K562 (cell line): ENCODE data around the gene IL15.

Source experiments
- CBFB ChIP-seq: sonication (generic); formaldehyde crosslinking; IDR thresholded peaks from 2 replicates; pipeline ENCODE4 v1.4.0; 2020; ENCODE audit warnings: mild to moderate bottlenecking, missing genetic modification reagents
- CREBBP ChIP-seq: IDR thresholded peaks from one replicate; pipeline ENCODE4 v1.6.1; 2012; ENCODE audit warnings: low read depth, mild to moderate bottlenecking, control low read depth, inconsistent platforms, low read length
- POLR2A ChIP-seq: fragments of 450-650 bp; conservative IDR thresholded peaks from 2 replicates; pipeline ENCODE4 v1.6.1; 2016
- STAG1 ChIP-seq: sonication (generic); formaldehyde crosslinking; IDR thresholded peaks from 2 replicates; pipeline ENCODE4 v1.5.0; 2020; ENCODE audit warnings: missing genetic modification reagents, borderline replicate concordance
- TAF15 ChIP-seq: fragments of 200-400 bp; formaldehyde crosslinking; IDR thresholded peaks from 2 replicates; pipeline ENCODE4 v1.6.1; 2017; ENCODE audit warnings: mild to moderate bottlenecking, low read depth, low read length, moderate library complexity
- TARDBP ChIP-seq: fragments of 450-650 bp; IDR thresholded peaks from 2 replicates; pipeline ENCODE4 v1.6.1; 2016
- TRIM28 ChIP-seq: fragments of 450-650 bp; IDR thresholded peaks from 2 replicates; pipeline ENCODE4 v1.6.1; 2017
- U2AF1 ChIP-seq: fragments of 200-400 bp; formaldehyde crosslinking; optimal IDR thresholded peaks from 2 replicates; pipeline ENCODE3; 2017; ENCODE audit warnings: mild to moderate bottlenecking, low read depth, low read length, moderate library complexity
- ZNF253 ChIP-seq: fragments of 250-450 bp; sonication (Bioruptor Pico); conservative IDR thresholded peaks from 2 replicates; pipeline ENCODE4 v1.6.1; 2021; ENCODE audit warnings: mild to moderate bottlenecking
- ZNF551 ChIP-seq: fragments of 250-450 bp; sonication (Bioruptor Pico); IDR thresholded peaks from 2 replicates; pipeline ENCODE4 v1.5.0; 2021; ENCODE audit warnings: mild to moderate bottlenecking, moderate library complexity
- TF ChIP-seq, protein P1 (sequence below), 3 experiments: IDR thresholded peaks in 2 of 3; conservative IDR thresholded peaks in 1 of 3; 2 replicates each; pipeline ENCODE4 v1.5.1; 2011 to 2012; ENCODE audit warnings: low read length in 3 of 3, mild to moderate bottlenecking in 3 of 3, control low read depth in 2 of 3, improper control_type of control experiment in 1 of 3, inconsistent platforms in 1 of 3, low read depth in 1 of 3, mixed read lengths in 1 of 3, moderate library complexity in 1 of 3; ENCODE audit not compliant: insufficient read depth in 2 of 3
- TF ChIP-seq, protein P2 (sequence below): sonication (generic); formaldehyde crosslinking; IDR thresholded peaks from 2 replicates; pipeline ENCODE4 v1.8.0; 2022; ENCODE audit warnings: mild to moderate bottlenecking, missing genetic modification reagents
- TF ChIP-seq, protein P3 (sequence below): fragments of 450-650 bp; IDR thresholded peaks from 2 replicates; pipeline ENCODE4 v1.6.1; 2016; ENCODE audit warnings: borderline replicate concordance

DNA sequence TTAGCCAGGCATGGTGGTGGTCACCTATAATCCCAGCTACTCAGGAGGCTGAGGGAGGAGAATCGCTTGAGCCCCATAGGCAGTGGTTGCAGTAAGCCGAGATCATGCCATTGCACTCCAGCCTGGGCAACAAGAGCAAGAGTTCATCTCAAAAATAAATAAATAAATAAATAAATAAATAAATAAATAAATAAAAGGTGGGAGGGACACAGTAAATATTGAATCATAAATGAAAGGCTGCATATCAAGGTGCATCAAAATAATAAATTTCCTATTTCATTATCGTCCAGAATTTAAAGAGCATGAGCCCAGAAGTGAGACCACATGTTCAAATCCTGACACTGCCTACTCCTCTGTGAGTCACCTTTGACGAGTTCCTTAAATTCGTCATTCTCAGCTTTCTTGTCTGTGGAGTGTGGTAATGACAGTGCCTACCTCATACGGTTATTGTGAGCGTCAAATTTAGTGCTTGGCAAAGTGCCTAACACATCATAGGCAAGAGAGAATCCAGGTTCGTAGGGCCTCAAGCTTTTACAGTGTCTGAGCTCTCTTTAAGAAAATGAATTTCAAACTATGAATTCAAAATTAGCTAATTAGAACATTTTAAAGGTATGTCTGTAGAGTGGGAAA lies 49.9 kb downstream of the IL15 start:
- TF ChIP-seq, protein P1, sequence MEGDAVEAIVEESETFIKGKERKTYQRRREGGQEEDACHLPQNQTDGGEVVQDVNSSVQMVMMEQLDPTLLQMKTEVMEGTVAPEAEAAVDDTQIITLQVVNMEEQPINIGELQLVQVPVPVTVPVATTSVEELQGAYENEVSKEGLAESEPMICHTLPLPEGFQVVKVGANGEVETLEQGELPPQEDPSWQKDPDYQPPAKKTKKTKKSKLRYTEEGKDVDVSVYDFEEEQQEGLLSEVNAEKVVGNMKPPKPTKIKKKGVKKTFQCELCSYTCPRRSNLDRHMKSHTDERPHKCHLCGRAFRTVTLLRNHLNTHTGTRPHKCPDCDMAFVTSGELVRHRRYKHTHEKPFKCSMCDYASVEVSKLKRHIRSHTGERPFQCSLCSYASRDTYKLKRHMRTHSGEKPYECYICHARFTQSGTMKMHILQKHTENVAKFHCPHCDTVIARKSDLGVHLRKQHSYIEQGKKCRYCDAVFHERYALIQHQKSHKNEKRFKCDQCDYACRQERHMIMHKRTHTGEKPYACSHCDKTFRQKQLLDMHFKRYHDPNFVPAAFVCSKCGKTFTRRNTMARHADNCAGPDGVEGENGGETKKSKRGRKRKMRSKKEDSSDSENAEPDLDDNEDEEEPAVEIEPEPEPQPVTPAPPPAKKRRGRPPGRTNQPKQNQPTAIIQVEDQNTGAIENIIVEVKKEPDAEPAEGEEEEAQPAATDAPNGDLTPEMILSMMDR (IDR thresholded peaks at IDR 0.05 in 2 of 3, conservative IDR thresholded peaks at IDR 0.05 in 1 of 3; ENCODE audit: insufficient read depth in 2 of 3, low read depth in 1 of 3, low read length in 3 of 3) = no peak
- TF ChIP-seq U2AF1 (no peak), STAG1 (CRISPR knock-in tag) (no peak), TRIM28 (no peak), POLR2A (no peak), ZNF551 (CRISPR knock-in tag) (no peak), CBFB (no peak), CREBBP (no peak), ZNF253 (CRISPR knock-in tag) (no peak), TARDBP (no peak), TAF15 (no peak)
- TF ChIP-seq, protein P2, sequence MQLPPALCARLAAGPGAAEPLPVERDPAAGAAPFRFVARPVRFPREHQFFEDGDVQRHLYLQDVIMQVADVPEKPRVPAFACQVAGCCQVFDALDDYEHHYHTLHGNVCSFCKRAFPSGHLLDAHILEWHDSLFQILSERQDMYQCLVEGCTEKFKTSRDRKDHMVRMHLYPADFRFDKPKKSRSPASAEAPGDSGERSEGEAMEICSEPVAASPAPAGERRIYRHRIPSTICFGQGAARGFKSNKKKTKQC = no peak
- TF ChIP-seq, protein P3, sequence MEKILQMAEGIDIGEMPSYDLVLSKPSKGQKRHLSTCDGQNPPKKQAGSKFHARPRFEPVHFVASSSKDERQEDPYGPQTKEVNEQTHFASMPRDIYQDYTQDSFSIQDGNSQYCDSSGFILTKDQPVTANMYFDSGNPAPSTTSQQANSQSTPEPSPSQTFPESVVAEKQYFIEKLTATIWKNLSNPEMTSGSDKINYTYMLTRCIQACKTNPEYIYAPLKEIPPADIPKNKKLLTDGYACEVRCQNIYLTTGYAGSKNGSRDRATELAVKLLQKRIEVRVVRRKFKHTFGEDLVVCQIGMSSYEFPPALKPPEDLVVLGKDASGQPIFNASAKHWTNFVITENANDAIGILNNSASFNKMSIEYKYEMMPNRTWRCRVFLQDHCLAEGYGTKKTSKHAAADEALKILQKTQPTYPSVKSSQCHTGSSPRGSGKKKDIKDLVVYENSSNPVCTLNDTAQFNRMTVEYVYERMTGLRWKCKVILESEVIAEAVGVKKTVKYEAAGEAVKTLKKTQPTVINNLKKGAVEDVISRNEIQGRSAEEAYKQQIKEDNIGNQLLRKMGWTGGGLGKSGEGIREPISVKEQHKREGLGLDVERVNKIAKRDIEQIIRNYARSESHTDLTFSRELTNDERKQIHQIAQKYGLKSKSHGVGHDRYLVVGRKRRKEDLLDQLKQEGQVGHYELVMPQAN = no peak
